Measurements from ENCODE around the gene ANKRD13B.

The ANKRD13B gene

GRCh38 chr17:29594519-29595090 is 1.7 kb downstream of the ANKRD13B start:
- in situ Hi-C loops (cut with MboI; ENCODE audit: low sequenced_read_pairs), result no loop called here

- in situ Hi-C loops (cut with MboI; ENCODE audit: low sequenced_read_pairs), result no loop called here
These were observed 2.4 kb downstream of the ANKRD13B start for GRCh38 chr17:29595107-29595942.

GRCh38 chr17:29595943-29596774 is 3.2 kb downstream of the ANKRD13B start:
- in situ Hi-C loops (cut with MboI; ENCODE audit: low sequenced_read_pairs), result no loop called here

DNA sequence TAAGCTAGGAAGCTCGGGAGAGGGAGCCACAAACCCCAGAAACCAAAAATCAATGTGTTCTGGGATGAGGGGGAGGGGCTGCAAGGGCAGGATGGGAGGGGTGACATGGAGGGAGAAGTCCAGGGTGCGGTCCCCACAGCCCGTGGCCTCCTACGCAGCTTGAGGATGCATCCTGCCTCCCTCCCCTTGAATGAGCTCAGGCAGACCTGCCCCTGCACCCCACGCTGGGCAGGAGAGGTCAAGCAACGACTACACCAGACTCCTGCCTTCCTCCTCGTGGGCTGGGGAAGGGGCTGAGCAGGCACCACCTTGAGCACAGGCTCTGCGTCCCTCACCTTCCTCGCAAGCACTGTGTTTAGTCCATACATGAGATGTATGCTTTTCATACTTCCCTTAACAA is 3.9 kb downstream of the ANKRD13B start:
- in situ Hi-C loops (cut with MboI; ENCODE audit: low sequenced_read_pairs), result no loop called here

- in situ Hi-C loops (cut with MboI; ENCODE audit: low sequenced_read_pairs), result no loop called here
These were observed 4.6 kb downstream of the ANKRD13B start for GRCh38 chr17:29597361-29598172.

DNA sequence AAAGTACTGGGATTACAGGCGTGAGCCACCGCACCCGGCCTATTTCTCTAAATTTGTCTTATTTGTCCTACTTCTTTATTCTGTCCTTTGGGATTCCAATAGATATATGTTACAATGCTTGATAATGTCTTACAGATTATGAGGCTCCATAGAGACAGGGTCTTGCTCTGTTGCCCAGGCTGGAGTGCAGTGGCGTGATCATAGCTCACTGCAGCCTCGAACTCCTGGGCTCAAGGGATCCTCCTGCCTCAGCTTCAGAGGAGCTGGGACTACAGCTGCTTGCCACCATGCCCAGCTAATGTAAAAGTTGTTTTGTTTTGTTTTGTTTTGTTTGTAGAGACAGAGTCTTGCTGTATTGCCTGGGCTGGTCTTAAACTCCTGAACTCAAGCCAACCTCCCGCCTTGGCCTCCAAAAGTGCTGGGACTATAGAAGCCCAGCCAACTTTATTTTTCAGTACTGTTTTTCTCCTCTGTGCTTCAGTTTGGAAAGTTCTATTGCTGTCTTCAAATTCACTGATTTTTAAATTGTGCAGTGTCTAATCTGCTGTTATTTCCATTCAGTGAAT is 10.3 kb downstream of the ANKRD13B start:
- in situ Hi-C loops (cut with MboI; ENCODE audit: low sequenced_read_pairs), result no loop called here

DNA sequence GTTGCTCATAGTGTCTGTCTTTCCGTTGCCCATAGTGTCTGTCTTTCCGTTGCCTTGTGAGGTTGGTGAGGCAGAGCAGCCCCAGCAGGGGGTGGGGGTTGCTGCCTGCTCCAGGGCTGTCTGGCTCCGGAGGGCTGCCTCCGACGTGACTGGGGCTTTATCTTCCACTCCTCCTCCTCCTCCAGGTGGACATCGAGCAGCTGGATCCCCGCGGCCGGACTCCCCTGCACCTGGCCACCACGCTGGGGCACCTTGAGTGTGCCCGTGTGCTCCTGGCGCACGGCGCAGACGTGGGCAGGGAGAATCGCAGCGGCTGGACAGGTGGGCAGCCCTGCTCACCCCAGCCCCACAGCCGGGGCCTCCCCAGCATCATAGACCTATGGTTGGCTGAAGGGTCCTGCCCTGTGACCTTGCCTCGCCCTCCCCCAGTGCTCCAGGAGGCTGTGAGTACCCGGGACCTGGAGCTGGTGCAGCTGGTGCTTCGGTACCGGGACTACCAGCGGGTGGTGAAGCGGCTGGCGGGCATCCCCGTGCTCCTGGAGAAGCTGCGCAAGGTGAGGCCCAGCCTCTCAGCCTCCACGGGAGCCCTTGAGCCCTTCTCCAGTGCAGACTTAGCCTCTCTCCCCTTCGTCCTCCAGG is 14.7 kb downstream of the ANKRD13B start:
- in situ Hi-C loops (cut with MboI; ENCODE audit: low sequenced_read_pairs), result no loop called here

- in situ Hi-C loops (cut with MboI; ENCODE audit: low sequenced_read_pairs), result no loop called here
These were observed 16.1 kb downstream of the ANKRD13B start for GRCh38 chr17:29608986-29609385.

- in situ Hi-C loops (cut with MboI; ENCODE audit: low sequenced_read_pairs), result no loop called here
These were observed 17.5 kb downstream of the ANKRD13B start for GRCh38 chr17:29610395-29610794.

- in situ Hi-C loops (cut with MboI; ENCODE audit: low sequenced_read_pairs), result no loop called here
These were observed 18.6 kb downstream of the ANKRD13B start for GRCh38 chr17:29611351-29612093.

GRCh38 chr17:29612094-29612403 is 19.1 kb downstream of the ANKRD13B start:
- in situ Hi-C loops (cut with MboI; ENCODE audit: low sequenced_read_pairs), result no loop called here

GRCh38 chr17:29612404-29613280 is 19.7 kb downstream of the ANKRD13B start:
- in situ Hi-C loops (cut with MboI; ENCODE audit: low sequenced_read_pairs), result no loop called here

- in situ Hi-C loops (cut with MboI; ENCODE audit: low sequenced_read_pairs), result no loop called here
These were observed 20.5 kb downstream of the ANKRD13B start for GRCh38 chr17:29613352-29613837.

DNA sequence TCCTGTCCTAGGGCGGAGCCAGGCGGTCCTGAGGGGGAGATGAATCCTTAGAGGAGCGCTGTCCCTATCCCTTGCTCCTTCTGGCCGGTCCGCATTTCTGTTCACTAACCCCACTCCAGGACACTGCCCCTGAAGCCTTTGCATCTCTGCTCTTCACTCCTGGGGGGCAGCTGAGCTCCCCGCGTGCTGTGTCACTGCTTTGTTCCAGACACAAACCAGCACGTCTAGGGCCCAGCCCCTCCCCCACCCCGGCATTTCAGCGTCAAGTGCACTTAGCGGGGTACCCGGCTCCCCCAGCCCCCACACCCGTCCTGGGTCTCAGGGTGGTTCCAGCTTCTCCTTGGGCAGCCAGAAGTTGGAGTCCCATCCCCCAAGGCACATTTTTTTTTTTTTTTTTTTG is 20.9 kb downstream of the ANKRD13B start:
- in situ Hi-C loops (cut with MboI; ENCODE audit: low sequenced_read_pairs), result no loop called here

DNA sequence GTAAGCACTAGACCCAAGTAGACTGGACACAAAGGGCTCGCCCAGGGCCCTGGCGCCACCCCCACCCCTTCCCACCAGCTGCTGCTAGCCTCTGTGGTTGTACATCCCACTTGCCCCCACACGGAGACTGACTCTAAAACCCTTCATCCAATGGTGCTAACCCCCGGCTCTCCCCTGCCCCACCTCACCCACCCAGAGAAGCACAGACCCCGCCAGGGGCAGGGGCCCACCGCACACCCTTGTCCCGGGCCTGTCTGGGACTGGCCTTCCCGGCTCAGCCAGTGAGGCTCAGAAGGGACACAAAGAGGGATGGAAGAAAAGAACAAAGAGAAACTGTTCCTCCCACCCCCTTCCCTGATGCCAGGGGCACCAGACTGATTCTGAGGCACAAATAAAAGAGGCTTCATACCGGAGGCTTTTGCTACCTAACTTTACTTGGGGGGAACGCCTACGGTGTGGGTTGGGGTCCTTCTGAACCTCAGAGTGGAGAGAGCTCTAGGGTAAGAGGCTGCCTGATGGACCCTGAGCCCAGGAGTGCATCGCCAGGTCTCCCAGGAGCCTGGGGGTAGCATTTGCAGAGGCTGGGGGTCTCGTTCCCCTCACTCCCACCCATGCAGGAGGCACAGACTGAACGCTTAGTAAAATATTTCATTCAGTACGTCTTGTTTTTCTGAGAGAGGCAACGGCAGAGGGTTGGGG is 21.6 kb downstream of the ANKRD13B start:
- in situ Hi-C loops (cut with MboI; ENCODE audit: low sequenced_read_pairs), result no loop called here

GRCh38 chr17:29615048-29615385 is 22.1 kb downstream of the ANKRD13B start:
- in situ Hi-C loops (cut with MboI; ENCODE audit: low sequenced_read_pairs), result no loop called here

DNA sequence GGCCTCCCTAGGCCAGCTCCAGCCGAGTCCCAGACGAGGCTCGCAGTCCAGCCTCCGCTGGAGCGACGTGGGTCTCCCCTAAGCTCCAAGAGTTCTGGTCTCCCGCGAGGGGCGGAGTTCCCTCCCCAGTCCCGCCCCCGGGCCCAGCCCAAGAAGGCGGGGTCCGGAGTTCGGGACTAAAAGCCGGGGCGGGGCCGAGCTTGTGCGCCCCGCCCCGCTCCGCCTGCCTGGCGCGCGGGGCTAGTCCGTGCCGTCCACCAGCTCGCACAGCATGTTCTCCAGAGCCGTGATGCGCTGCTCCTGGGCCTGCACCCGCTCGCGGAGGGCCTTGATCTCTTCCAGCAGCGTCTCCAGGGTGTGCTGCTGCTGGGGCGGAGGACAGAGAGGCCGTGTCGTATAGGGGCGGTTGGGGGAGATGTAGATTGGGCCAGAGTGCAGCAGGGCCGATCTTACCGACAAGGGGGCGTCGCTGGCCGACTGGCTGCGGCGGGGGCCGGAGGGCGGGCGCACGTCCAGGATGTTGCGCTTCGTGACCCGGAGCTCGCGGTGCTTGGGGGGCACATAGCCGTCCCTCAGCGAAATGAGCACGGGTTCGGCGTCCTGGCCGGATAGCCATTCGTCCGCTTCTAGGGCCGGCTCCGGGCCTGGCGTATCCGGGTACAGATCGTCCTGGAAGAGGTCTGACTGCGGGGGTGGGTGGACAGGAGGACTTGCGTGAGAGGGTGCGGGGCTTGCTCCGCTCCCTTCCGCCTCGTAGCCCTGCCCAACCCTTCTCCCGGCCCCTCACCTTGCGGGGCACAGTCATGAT is 22.8 kb downstream of the ANKRD13B start:
- in situ Hi-C loops (cut with MboI; ENCODE audit: low sequenced_read_pairs), result no loop called here

Data from HL-60/S4 treated with retinoic acid at 250 ng/mL for 4 days and 3 days (cell line).